NCI-H345 (cell line): Measurements from ENCODE around the gene FAAP100.
"Not testable (repeated sequence)": the region's sequence is repeated elsewhere in the genome, so short reads cannot be mapped to it uniquely, and the experiment has no call there.

ENCODE experiments used
- DNase-seq: peaks from one replicate; lab custom pipeline; 2025; lab: John Stamatoyannopoulos, UW

Gene FAAP100

GRCh38 chr17:81537856-81538555 lies 14.1 kb downstream of the FAAP100 start:
- DNase-seq, result peak; percentile 84

GRCh38 chr17:81537343-81537855 lies 14.8 kb downstream of the FAAP100 start:
- DNase-seq, result peak; percentile 77

- no peak for DNase-seq
These were observed 15.6 kb downstream of the FAAP100 start for GRCh38 chr17:81536299-81537290.

- DNase-seq, result no peak
These were observed 16.5 kb downstream of the FAAP100 start for GRCh38 chr17:81535480-81536298.

- DNase-seq, result no peak
These were observed 17.2 kb downstream of the FAAP100 start for GRCh38 chr17:81535007-81535328.

- DNase-seq, result no peak
These were observed 17.8 kb downstream of the FAAP100 start for GRCh38 chr17:81534157-81535006.

- no peak for DNase-seq
These were observed 18.6 kb downstream of the FAAP100 start for GRCh38 chr17:81533339-81534141.

GRCh38 chr17:81532490-81533287 lies 19.5 kb downstream of the FAAP100 start:
- no peak for DNase-seq

- DNase-seq, result not testable (repeated sequence)
These were observed 20.2 kb downstream of the FAAP100 start for GRCh38 chr17:81531998-81532404.

- not testable (repeated sequence) for DNase-seq
These were observed 21.1 kb downstream of the FAAP100 start for GRCh38 chr17:81531013-81531412.

- DNase-seq, result no peak
These were observed 22.7 kb downstream of the FAAP100 start for GRCh38 chr17:81529437-81529803.

- no peak for DNase-seq
These were observed 23.3 kb downstream of the FAAP100 start for GRCh38 chr17:81528651-81529436.

- DNase-seq, result no peak
These were observed 23.8 kb downstream of the FAAP100 start for GRCh38 chr17:81528384-81528650.

GRCh38 chr17:81527591-81528383 lies 24.4 kb downstream of the FAAP100 start, which contains the start of gene FSCN2:
Gene FSCN2, plus strand, starts transcription at chr17:81528377. Its CDS starts 155 bp downstream, at chr17:81528532.
- DNase-seq, result no peak

- no peak for DNase-seq
These were observed 25.2 kb downstream of the FAAP100 start for GRCh38 chr17:81526662-81527571.

GRCh38 chr17:81524865-81525159 lies 27.3 kb downstream of the FAAP100 start:
- no peak for DNase-seq
